SK-N-MC (cell line): ENCODE data around the gene OR1A1.
"Not testable (repeated sequence)": the region's sequence is repeated elsewhere in the genome, so short reads cannot be mapped to it uniquely, and the experiment has no call there.

Experiments used
- DNase-seq: peaks from one replicate; pipeline ENCODE4 v3.0.0-alpha.2; 2011; ENCODE audit warnings: low read depth, low spot score
- H3K27ac ChIP-seq: fragments of 200-600 bp; sonication (generic); 2 replicates; pipeline ENCODE4 v1.5.1; 2016; ENCODE audit warnings: mixed run types
- H3K36me3 ChIP-seq: fragments of 200-600 bp; sonication (generic); 2 replicates; pipeline ENCODE4 v1.6.1; 2017; ENCODE audit warnings: antibody characterized with exemption, low read length, mixed read lengths; ENCODE audit not compliant: insufficient read depth
- H3K4me3 ChIP-seq: fragments of 200-600 bp; sonication (generic); 2 replicates; pipeline ENCODE4 v1.5.1; 2016
- H3K9ac ChIP-seq: fragments of 200-600 bp; sonication (generic); 2 replicates; pipeline ENCODE4 v1.8.0; 2017; ENCODE audit warnings: mixed run types, mixed read lengths; ENCODE audit not compliant: insufficient read length
- H3K9me3 ChIP-seq: fragments of 200-600 bp; sonication (generic); 2 replicates; pipeline ENCODE4 v1.6.1; 2017; ENCODE audit warnings: low read depth, mild to moderate bottlenecking, antibody characterized with exemption, low read length, moderate library complexity, mixed read lengths
- EZH2 ChIP-seq: fragments of 200-600 bp; sonication (generic); IDR thresholded peaks from one replicate; pipeline ENCODE4 v1.6.1; 2017; ENCODE audit warnings: antibody characterized with exemption
- FOXP2 ChIP-seq: optimal IDR thresholded peaks from 2 replicates; pipeline ENCODE3; 2011; ENCODE audit warnings: mild to moderate bottlenecking, moderate library complexity; ENCODE audit not compliant: insufficient read depth; ENCODE audit errors: extremely low read length, control extremely low read depth
- POLR2AphosphoS5 ChIP-seq: IDR thresholded peaks from 2 replicates; pipeline ENCODE4 v1.6.1; 2012; ENCODE audit warnings: mild to moderate bottlenecking, low read depth, low read length, borderline replicate concordance

OR1A1 gene

DNA sequence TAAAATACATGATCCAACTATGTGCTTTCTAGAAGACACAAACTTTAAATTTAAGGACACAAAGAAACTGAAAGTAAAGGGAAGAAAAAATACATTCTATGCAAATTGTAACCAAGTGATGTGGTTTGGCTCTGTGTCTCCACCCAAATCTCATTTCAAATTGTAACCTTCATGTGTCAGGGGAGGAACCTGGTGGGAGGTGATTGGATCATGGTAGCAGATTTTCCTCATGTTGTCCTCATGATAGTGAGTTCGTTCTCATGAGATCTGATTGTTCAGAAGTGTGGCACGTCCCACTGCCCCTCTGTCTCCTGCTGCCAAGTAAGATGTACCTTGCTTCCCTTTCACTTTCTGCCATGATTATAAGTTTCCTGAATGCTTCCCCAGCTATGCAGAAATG lies 15.0 kb downstream of the OR1A1 start:
- no peak for TF ChIP-seq EZH2
- no peaks in the 10 kb centered on the region for H3K9me3 ChIP-seq
- no peak overlapping the region for H3K27ac ChIP-seq
- no peak for DNase-seq
- no peak overlapping the region for H3K9ac ChIP-seq
- H3K36me3 ChIP-seq = no peaks in the 10 kb centered on the region
- no peak overlapping the region for H3K4me3 ChIP-seq

DNA sequence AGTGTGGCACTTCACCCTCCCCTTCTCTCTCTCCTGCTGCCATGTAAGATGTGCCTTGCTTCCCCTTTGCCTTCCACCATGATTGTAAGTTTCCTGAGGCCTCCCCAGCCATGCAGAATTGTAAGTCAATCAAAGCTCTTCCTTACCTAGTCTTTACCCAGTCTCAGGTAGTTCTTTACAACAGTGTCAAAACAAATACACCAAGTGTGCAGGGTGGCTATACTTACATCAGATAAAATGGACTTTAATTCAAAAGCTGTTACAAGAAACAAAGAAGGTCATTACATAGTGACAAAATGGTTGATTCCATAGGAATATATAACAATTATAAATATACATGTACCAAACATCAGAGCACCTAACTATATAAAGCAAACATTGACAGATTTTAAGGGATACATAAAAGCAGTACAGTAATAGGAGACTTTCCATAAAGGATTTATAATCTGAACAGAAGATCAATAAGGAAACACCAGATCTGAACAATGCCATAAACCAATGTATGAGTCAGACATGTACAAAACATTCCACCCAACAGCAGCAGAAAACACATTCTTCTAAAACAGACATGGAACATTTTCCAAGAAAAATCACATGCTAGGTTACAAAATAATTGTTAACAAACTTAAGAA lies 17.4 kb downstream of the OR1A1 start:
- H3K27ac ChIP-seq, H3K9ac ChIP-seq, H3K4me3 ChIP-seq, DNase-seq, H3K9me3 ChIP-seq, H3K36me3 ChIP-seq: not testable (repeated sequence)

DNA sequence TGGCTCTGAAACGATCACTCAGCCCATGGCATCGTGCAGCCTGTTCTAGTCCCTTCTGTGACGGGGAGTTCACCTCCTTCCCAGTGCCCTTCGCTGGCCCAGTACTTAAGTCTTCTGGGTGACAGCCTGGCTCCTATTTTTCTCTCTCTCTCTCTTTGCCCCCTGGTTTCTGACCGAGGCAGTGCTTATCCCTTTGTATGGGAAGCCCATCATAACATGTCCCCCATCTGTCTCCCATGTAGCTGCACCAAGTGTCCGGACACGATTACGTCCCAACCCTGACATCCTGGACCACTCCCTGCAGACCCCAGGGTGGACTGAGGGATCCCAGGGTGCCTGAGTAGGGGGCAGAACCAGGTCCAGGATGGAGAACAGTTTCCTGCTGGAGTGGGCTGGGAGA lies 24.8 kb downstream of the OR1A1 start:
- not testable (repeated sequence) for H3K36me3 ChIP-seq, H3K9ac ChIP-seq, H3K4me3 ChIP-seq, H3K27ac ChIP-seq, DNase-seq, H3K9me3 ChIP-seq

DNA sequence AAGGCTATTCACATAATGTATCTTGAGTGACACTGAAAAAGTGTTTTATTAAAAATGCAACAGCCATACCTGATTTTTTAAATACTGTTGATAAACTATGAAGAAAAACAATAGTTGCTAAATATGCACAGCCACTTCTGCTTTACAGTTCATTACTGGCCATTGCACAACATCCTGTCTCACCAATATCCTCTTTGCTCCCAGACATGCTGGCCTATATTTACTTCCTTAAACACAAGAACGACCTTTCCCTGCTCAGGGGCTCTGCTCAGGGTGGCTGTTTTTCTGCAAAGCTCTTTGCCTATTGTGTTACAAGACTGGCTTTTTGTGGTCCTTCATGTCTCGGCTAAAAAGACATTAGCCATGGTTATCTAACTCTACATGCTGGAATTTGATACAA lies 31.2 kb downstream of the OR1A1 start:
- H3K4me3 ChIP-seq, DNase-seq, H3K27ac ChIP-seq, H3K9me3 ChIP-seq, H3K9ac ChIP-seq, H3K36me3 ChIP-seq: not testable (repeated sequence)

DNA sequence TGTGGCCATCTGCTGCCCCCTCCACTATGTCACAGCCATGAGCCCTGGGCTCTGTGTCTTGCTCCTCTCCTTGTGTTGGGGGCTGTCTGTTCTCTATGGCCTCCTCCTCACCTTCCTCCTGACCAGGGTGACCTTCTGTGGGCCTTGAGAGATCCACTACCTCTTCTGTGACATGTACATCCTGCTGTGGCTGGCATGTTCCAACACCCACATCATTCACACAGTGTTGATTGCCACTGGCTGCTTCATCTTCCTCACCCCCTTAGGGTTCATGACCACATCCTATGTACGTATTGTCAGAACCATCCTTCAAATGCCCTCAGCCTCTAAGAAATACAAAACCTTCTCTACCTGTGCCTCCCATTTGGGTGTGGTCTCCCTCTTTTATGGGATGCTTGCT lies 33.6 kb downstream of the OR1A1 start:
- H3K9me3 ChIP-seq, H3K27ac ChIP-seq, DNase-seq, H3K4me3 ChIP-seq, H3K9ac ChIP-seq, H3K36me3 ChIP-seq: not testable (repeated sequence)

DNA sequence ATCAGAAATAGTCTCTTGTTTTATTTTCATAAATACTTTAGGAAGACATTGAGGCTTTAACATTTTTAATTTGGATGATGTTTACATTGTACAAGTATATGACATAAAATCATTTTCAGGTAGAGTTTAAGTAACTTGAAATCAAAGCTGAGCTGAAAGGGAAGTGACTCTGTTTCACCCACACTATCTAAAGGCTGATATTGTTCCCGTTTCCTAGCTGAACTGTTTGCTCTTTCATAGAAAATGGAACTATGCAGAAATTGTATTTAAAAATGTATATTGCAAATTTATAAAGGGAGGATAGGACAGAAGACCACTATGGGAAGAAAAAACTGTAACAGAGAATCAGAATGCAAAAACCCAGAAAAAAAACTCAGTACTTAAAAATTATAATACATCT lies 37.4 kb downstream of the OR1A1 start:
- not testable (repeated sequence) for DNase-seq, H3K9ac ChIP-seq, H3K4me3 ChIP-seq, H3K36me3 ChIP-seq, H3K27ac ChIP-seq, H3K9me3 ChIP-seq

DNA sequence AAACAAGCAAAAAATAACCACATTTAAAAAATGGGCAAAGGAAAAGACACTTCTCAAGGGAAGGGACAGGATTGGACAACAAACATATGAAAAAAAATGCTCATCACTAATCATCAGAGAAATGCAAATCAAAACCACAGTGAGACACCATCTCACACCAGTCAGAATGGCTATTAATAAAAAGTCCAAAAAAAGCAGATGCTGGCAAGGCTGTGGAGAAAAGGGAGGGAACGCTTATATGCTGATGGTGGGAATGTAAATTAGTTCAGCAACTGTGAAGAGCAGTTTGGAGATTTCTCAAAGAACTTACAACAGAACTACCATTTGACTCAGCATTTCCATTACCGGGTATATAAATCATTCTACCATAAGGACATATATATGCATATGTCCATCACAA lies 41.5 kb downstream of the OR1A1 start:
- H3K4me3 ChIP-seq = not testable (repeated sequence)

DNA sequence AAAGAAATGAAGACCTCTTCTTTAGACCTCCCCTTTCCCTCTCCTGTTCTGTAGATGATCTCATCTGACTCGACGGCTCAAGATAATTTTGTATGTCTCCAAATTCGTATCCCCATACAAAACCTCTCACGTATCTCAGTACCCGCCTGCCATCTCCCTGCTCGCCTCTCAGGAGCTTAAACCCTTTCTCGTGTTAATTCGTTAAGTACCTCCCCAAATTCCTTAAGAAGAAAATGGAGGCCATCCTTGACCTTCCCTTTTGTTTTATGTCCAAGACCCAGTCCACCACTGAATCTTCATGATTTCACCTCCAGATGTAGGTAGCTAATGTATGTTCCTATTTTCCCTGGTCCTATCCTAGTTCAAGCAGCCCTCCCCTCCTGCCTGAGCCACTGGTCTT lies 49.1 kb downstream of the OR1A1 start:
- no peak overlapping the region for H3K4me3 ChIP-seq
- H3K27ac ChIP-seq = no peak overlapping the region
- DNase-seq = no peak
- H3K9ac ChIP-seq = no peak overlapping the region
- no peaks in the 10 kb centered on the region for H3K36me3 ChIP-seq
- no peaks in the 10 kb centered on the region for H3K9me3 ChIP-seq
- no peak for TF ChIP-seq FOXP2
- TF ChIP-seq EZH2 = no peak
- TF ChIP-seq POLR2AphosphoS5 = no peak

More for the DNA sequence above, 41.5 kb downstream of the OR1A1 start:
- H3K27ac ChIP-seq, H3K9me3 ChIP-seq, H3K9ac ChIP-seq, H3K36me3 ChIP-seq, DNase-seq: not testable (repeated sequence)

DNA sequence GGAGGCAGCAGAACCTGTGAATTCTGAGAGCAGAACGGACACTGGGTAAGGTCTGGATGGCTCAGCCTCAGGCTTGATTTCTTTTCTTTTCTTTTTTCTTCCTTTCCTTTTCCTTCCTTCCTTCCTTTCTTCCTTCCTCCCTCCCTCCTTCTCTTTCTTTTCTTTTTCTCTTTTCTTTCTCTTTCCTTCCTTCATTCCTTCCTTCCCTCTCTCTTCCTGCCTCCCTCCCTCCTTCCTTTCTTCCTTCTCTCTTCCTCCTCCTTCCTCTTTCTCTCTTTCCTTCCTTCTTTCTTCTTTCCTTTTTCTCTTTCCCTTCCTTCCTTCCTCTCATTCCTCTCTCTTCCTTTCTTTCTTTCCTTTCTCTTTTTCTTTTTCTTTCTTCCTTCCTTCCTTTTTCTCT lies 52.7 kb downstream of the OR1A1 start:
- DNase-seq = no peak
- Histone ChIP-seq H3K9me3 (no peaks in the 10 kb centered on the region), H3K27ac (no peak overlapping the region), H3K9ac (no peak overlapping the region), H3K4me3 (no peak overlapping the region), H3K36me3 (no peaks in the 10 kb centered on the region)
- TF ChIP-seq POLR2AphosphoS5 (no peak), EZH2 (no peak), FOXP2 (no peak)

DNA sequence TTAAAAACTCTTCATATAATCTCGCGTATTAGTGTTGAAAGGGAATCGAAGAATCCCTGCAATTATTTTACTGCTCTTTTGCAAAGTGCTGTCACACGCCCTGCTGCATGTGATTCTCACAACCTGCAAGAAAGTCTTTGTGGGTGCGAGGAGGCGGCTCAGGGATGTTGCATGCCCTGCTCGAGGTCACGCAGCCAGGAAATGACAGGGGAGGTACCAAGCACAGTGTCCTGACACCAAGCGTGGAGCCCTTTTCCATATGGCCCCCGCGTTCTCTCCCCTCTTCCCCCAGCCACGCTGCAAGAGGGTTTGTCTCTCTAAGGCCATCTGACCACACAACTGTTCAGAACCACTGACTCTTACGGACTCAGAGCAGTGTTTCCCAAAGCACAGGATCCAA lies 53.1 kb downstream of the OR1A1 start:
- Histone ChIP-seq H3K27ac (no peak overlapping the region), H3K9ac (no peak overlapping the region), H3K9me3 (no peaks in the 10 kb centered on the region), H3K36me3 (no peaks in the 10 kb centered on the region), H3K4me3 (no peak overlapping the region)
- DNase-seq = no peak
- TF ChIP-seq POLR2AphosphoS5 (no peak), EZH2 (no peak), FOXP2 (no peak)
